Right lobe of liver (tissue), 6 donors: Measurements from ENCODE around the gene GREM2. TPM values are rescaled to one million over a fixed set of nuclear protein-coding genes. Genes with fewer than 3 reads are reported as not detected.

Source experiments
- ATAC-seq, 4 donors: fragments of 200-7000 bp; cut with Tn5 transposase; one replicate each; pipeline ENCODE4 v1.9.1; 2020; ENCODE audit warnings: mild to moderate bottlenecking in 4 of 4, moderate library complexity in 4 of 4
- DNase-seq, 3 donors: peaks; one replicate each; pipeline ENCODE4 v3.0.0-alpha.2; 2020
- H3K27ac ChIP-seq, 3 donors: fragments of 200-600 bp; one replicate each; pipeline ENCODE4 v1.8.0; 2022
- H3K27me3 ChIP-seq, 2 donors: fragments of 200-600 bp; one replicate each; pipeline ENCODE4 v1.8.0; 2022
- H3K36me3 ChIP-seq, 4 donors: fragments of 200-600 bp; sonication (generic) in 1 of 4; one replicate each; pipeline versions ENCODE4 v1.5.1 to v1.8.0; 2017 to 2022; ENCODE audit warnings: control low read depth in 1 of 4
- H3K4me1 ChIP-seq, 4 donors: fragments of 200-600 bp; sonication (generic) in 1 of 4; one replicate each; pipeline versions ENCODE4 v1.5.1 to v1.8.0; 2017 to 2022; ENCODE audit warnings: control low read depth in 1 of 4
- H3K4me3 ChIP-seq, 3 donors: fragments of 200-600 bp; one replicate each; pipeline ENCODE4 v1.8.0; 2022
- H3K9me3 ChIP-seq, 4 donors: fragments of 200-600 bp; sonication (generic) in 1 of 4; one replicate each; pipeline versions ENCODE4 v1.5.1 to v1.8.0; 2017 to 2022; ENCODE audit warnings: control low read depth in 1 of 4
- CTCF ChIP-seq, 4 donors: fragments of 200-600 bp in 3 of 4; fragments of 450-650 bp in 1 of 4; IDR thresholded peaks; one replicate each; pipeline versions ENCODE4 v1.5.1 to v1.8.0; 2016 to 2022; ENCODE audit warnings: antibody characterized with exemption in 4 of 4, mild to moderate bottlenecking in 2 of 4
- POLR2A ChIP-seq: fragments of 450-650 bp; IDR thresholded peaks from one replicate; pipeline ENCODE4 v1.6.1; 2017; ENCODE audit warnings: antibody characterized with exemption, mild to moderate bottlenecking
- WGBS: methylation state at CpG from one replicate; pipeline ENCODE4 v1.1.6; 2018; ENCODE audit warnings: low coverage, low lambda C conversion rate; ENCODE audit not compliant: insufficient coverage; ENCODE audit errors: missing lambda C conversion rate; 5-methylcytosine and 5-hydroxymethylcytosine counted together
- intact Hi-C, 2 donors: fragments of 100-400 bp; cut with DNase I; formaldehyde crosslinking; loops; one replicate each; pipeline versions ENCODE4 v1.11.2 to v1.14.1; 2022
- long read RNA-seq: library from polyadenylated mRNA; unstranded; transcript quantifications from one replicate; pipeline ENCODE4 v2.0.0, GENCODE V29; 2019
- total RNA-seq, 6 experiments: library from RNA; depleted of rRNA in 2 of 6; stranded (reverse); fragments of >200 nt in 2 of 6; fragmentation: NEBNext Ultra II Directional in 3 of 6; extraction: Animal tissue kit (Norgen Biotek cat#: 25700) in 3 of 6; gene quantifications; one replicate each; pipeline versions ENCODE4 v1.1.0 to v1.2.4, GENCODE V29; 2016 to 2023
- donor health status: DM: no; HTN: yes; CAD: no.
- donor health status: DM: no; HTN: no; CAD: no.
- donor health status: DM: no; HTN: no; CAD: no.
- donor health status: DM: no; HTN: yes; CAD: no.
- donor health status: DM: no; HTN: yes; CAD: no.

GREM2 gene
- 10 to 100 TPM in 5 of 6 experiments, 1 to 10 TPM in 1; 5.1 to 27.4 (median 12.7) TPM for total RNA-seq
- long read RNA-seq, full-length matches to known transcripts: 6 of 10 reads
- long read RNA-seq, partial matches to known transcripts: 0 of 10 reads
- long read RNA-seq, other reads (novel, unspliced or antisense): 4 of 10 reads

GRCh38 chr1:240611619-240612480 lies at the start of gene GREM2:
GREM2 (minus strand) TSS chr1:240612155; CDS start chr1:240493475, 118,680 bp downstream.
- TF ChIP-seq CTCF (IDR thresholded peaks at IDR 0.05) (no peak), POLR2A (peak; percentile 76)
- DNase-seq (peak; percentile 67 to 76 (median 74)), ATAC-seq (peak; percentile 60 to 83 (median 76))
- whole genome bisulfite sequencing: 3% methylated on average over 15 of the region's 40 CpGs
- Histone ChIP-seq H3K4me1 (peaks cover 0 to 21% (median 8%) of the 10 kb centered on the region in 4 donors), H3K27ac (peak within 1 kb of the TSS; percentile 83 to 97 (median 97)), H3K4me3 (peak within 1 kb of the TSS; percentile 42 to 59 (median 56)), H3K27me3 (no peaks in the 10 kb centered on the region), H3K9me3 (no peaks in the 10 kb centered on the region), H3K36me3 (no peaks in the 10 kb centered on the region)
- intact Hi-C loops: no loop called here

- WGBS: 80% methylated on average over 11 of the region's 12 CpGs
- no peak overlapping the region for H3K27ac ChIP-seq
Measured at GRCh38 chr1:240658312-240658960, 46.5 kb upstream of the GREM2 start.

GRCh38 chr1:240656531-240656930 lies 44.6 kb upstream of the GREM2 start:
- no peak for ATAC-seq
- no peaks in the 10 kb centered on the region for H3K9me3 ChIP-seq
- TF ChIP-seq POLR2A: no peak
- H3K36me3 ChIP-seq: no peaks in the 10 kb centered on the region
- no peak overlapping the region for H3K4me3 ChIP-seq
- intact Hi-C loops: no loop called here
- H3K27me3 ChIP-seq: no peaks in the 10 kb centered on the region
- no peaks in the 10 kb centered on the region for H3K4me1 ChIP-seq
- no peak overlapping the region for H3K27ac ChIP-seq
- 61% methylated on average over 4 of the region's 4 CpGs for WGBS
- DNase-seq: no peak

More at GRCh38 chr1:240658312-240658960, 46.5 kb upstream of the GREM2 start:
- DNase-seq (no peak), ATAC-seq (no peak)
- H3K9me3 ChIP-seq: no peaks in the 10 kb centered on the region
- H3K4me3 ChIP-seq: no peak overlapping the region
- intact Hi-C loops: no loop called here
- no peaks in the 10 kb centered on the region for H3K27me3 ChIP-seq
- TF ChIP-seq POLR2A (no peak), CTCF (IDR thresholded peaks at IDR 0.05) (no peak)
- H3K36me3 ChIP-seq: no peaks in the 10 kb centered on the region
- no peaks in the 10 kb centered on the region for H3K4me1 ChIP-seq

GRCh38 chr1:240652961-240653409 lies 41.0 kb upstream of the GREM2 start:
- no peak for DNase-seq
- no peak for ATAC-seq
- 83% methylated on average over 3 of the region's 3 CpGs for WGBS
- Histone ChIP-seq H3K36me3 (no peaks in the 10 kb centered on the region), H3K9me3 (no peaks in the 10 kb centered on the region), H3K27ac (no peak overlapping the region), H3K27me3 (no peaks in the 10 kb centered on the region), H3K4me1 (peaks cover 0 to 4% (median 2%) of the 10 kb centered on the region in 4 donors), H3K4me3 (no peak overlapping the region)
- intact Hi-C loops: no loop called here
- TF ChIP-seq CTCF (IDR thresholded peaks at IDR 0.05): no peak

GRCh38 chr1:240652549-240652948 lies 40.6 kb upstream of the GREM2 start:
- Histone ChIP-seq H3K27ac (no peak overlapping the region), H3K27me3 (no peaks in the 10 kb centered on the region), H3K4me3 (no peak overlapping the region), H3K4me1 (peaks cover 0 to 4% (median 2%) of the 10 kb centered on the region in 4 donors), H3K9me3 (no peaks in the 10 kb centered on the region), H3K36me3 (no peaks in the 10 kb centered on the region)
- DNase-seq (no peak), ATAC-seq (no peak)
- 52% methylated on average over 8 of the region's 8 CpGs for WGBS
- TF ChIP-seq CTCF (IDR thresholded peaks at IDR 0.05): no peak
- TF ChIP-seq POLR2A: no peak
- intact Hi-C loops: no loop called here
